Lower lobe of right lung (tissue), 2 donors: ENCODE results near the gene PPP3CA. TPM values are rescaled to one million over a fixed set of nuclear protein-coding genes. Genes with fewer than 3 reads are reported as not detected.

Source experiments
- ATAC-seq, 2 donors: fragments of 200-7000 bp; cut with Tn5 transposase; one replicate each; pipeline ENCODE4 v1.9.1; 2020 to 2022; ENCODE audit warnings: mild to moderate bottlenecking in 2 of 2, moderate library complexity in 2 of 2
- DNase-seq: peaks from one replicate; pipeline ENCODE4 v3.0.0-alpha.2; 2020
- H3K27ac ChIP-seq: fragments of 200-600 bp; one replicate; pipeline ENCODE4 v1.8.0; 2022
- H3K27me3 ChIP-seq: fragments of 200-600 bp; one replicate; pipeline ENCODE4 v1.8.0; 2022; ENCODE audit warnings: low read depth
- H3K36me3 ChIP-seq: fragments of 200-600 bp; one replicate; pipeline ENCODE4 v1.8.0; 2022; ENCODE audit warnings: mild to moderate bottlenecking
- H3K4me1 ChIP-seq: fragments of 200-600 bp; one replicate; pipeline ENCODE4 v1.8.0; 2022
- H3K4me3 ChIP-seq: fragments of 200-600 bp; one replicate; pipeline ENCODE4 v1.8.0; 2022; ENCODE audit warnings: mild to moderate bottlenecking
- H3K9me3 ChIP-seq: fragments of 200-600 bp; one replicate; pipeline ENCODE4 v1.8.0; 2022
- CTCF ChIP-seq: fragments of 200-600 bp; IDR thresholded peaks from one replicate; pipeline ENCODE4 v1.8.0; 2022; ENCODE audit warnings: antibody characterized with exemption, mild to moderate bottlenecking
- intact Hi-C: fragments of 100-400 bp; cut with DNase I; formaldehyde crosslinking; loops from one replicate; pipeline ENCODE4 v1.11.0; 2022
- total RNA-seq: library from RNA; stranded (reverse); fragmentation: NEBNext Ultra II Directional; extraction: Animal tissue kit (Norgen Biotek cat#: 25700); gene quantifications from one replicate; pipeline ENCODE4 v1.2.1, GENCODE V29; 2021
- donor health status: DM: no; HTN: yes; CAD: no; lungs with severe emphysema.

Gene PPP3CA
- total RNA-seq, 1 donor from 2014 or later: 50.2 TPM

- intact Hi-C loops: no loop called here
- Histone ChIP-seq H3K36me3 (no peaks in the 10 kb centered on the region), H3K27ac (no peak overlapping the region), H3K9me3 (no peaks in the 10 kb centered on the region), H3K27me3 (no peaks in the 10 kb centered on the region), H3K4me1 (peaks cover 15% of the 10 kb centered on the region), H3K4me3 (no peak overlapping the region)
- ATAC-seq (no peak), DNase-seq (no peak)
- TF ChIP-seq CTCF: no peak
These were observed 189.2 kb downstream of the PPP3CA start for GRCh38 chr4:101158134-101158482.

GRCh38 chr4:101157415-101158133 lies 189.8 kb downstream of the PPP3CA start:
- no peaks in the 10 kb centered on the region for H3K36me3 ChIP-seq
- intact Hi-C loops: no loop called here
- peaks cover 15% of the 10 kb centered on the region for H3K4me1 ChIP-seq
- H3K27ac ChIP-seq: no peak overlapping the region
- H3K27me3 ChIP-seq: no peaks in the 10 kb centered on the region
- H3K4me3 ChIP-seq: no peak overlapping the region
- DNase-seq (no peak), ATAC-seq (no peak)
- no peaks in the 10 kb centered on the region for H3K9me3 ChIP-seq
- TF ChIP-seq CTCF: no peak

GRCh38 chr4:101156619-101157310 lies 190.6 kb downstream of the PPP3CA start:
- no peak overlapping the region for H3K27ac ChIP-seq
- no peak for TF ChIP-seq CTCF
- intact Hi-C loops: no loop called here

GRCh38 chr4:101155945-101156344 lies 191.4 kb downstream of the PPP3CA start:
- no peak for ATAC-seq
- Histone ChIP-seq H3K4me1 (peaks cover 15% of the 10 kb centered on the region), H3K9me3 (no peaks in the 10 kb centered on the region), H3K4me3 (no peak overlapping the region), H3K27me3 (no peaks in the 10 kb centered on the region), H3K27ac (no peak overlapping the region), H3K36me3 (no peaks in the 10 kb centered on the region)
- no peak for TF ChIP-seq CTCF
- DNase-seq: no peak
- intact Hi-C loops: no loop called here

More at GRCh38 chr4:101156619-101157310, 190.6 kb downstream of the PPP3CA start:
- Histone ChIP-seq H3K9me3 (no peaks in the 10 kb centered on the region), H3K4me3 (no peak overlapping the region), H3K36me3 (no peaks in the 10 kb centered on the region), H3K27me3 (no peaks in the 10 kb centered on the region), H3K4me1 (peaks cover 15% of the 10 kb centered on the region)
- DNase-seq: no peak
- ATAC-seq: no peak

GRCh38 chr4:101155368-101155767 lies 192.0 kb downstream of the PPP3CA start:
- ATAC-seq: no peak
- H3K4me1 ChIP-seq: peaks cover 15% of the 10 kb centered on the region
- DNase-seq: no peak
- TF ChIP-seq CTCF: no peak
- H3K27ac ChIP-seq: no peak overlapping the region
- no peak overlapping the region for H3K4me3 ChIP-seq
- intact Hi-C loops: no loop called here
- H3K27me3 ChIP-seq: no peaks in the 10 kb centered on the region
- H3K9me3 ChIP-seq: no peaks in the 10 kb centered on the region
- no peaks in the 10 kb centered on the region for H3K36me3 ChIP-seq
